Measurements from ENCODE around the gene SLX9. TPM values are rescaled to one million over a fixed set of nuclear protein-coding genes. Genes with fewer than 3 reads are reported as not detected.
A peak's percentile ranks its signal among the peaks of the same experiment; 100 is the strongest.

Gene SLX9
- total RNA-seq, 1 experiment from 2014 or later: 74.3 TPM

- Histone ChIP-seq H2BK15ac (ENCODE audit: low read depth, low read length) (no peak overlapping the region), H3K79me1 (ENCODE audit: insufficient read depth, low read depth, low read length, poor library complexity, severe bottlenecking) (no peaks in the 10 kb centered on the region), H4K5ac (ENCODE audit: insufficient read length, low read depth, low read length) (no peak overlapping the region), H3T11ph (ENCODE audit: low read length) (no peak overlapping the region), H3K4me2 (ENCODE audit: insufficient read depth, insufficient read length, low read length) (peak overlapping the region; percentile 31), H3K14ac (ENCODE audit: insufficient read depth, low read length) (no peak overlapping the region), H3K79me2 (ENCODE audit: insufficient read depth, low read length) (no peaks in the 10 kb centered on the region), H2BK120ac (ENCODE audit: low read depth, low read length, poor library complexity, severe bottlenecking) (no peak overlapping the region), H3K4me1 (ENCODE audit: insufficient read depth, low read length) (no peaks in the 10 kb centered on the region; the same call in 1 of the 2 replicates), H2AK5ac (ENCODE audit: insufficient read length, low read length) (no peak overlapping the region), H3K27ac (ENCODE audit: insufficient read length, low read depth, low read length) (no peak overlapping the region), H3K9me3 (ENCODE audit: control insufficient read depth, low read depth, low read length) (no peaks in the 10 kb centered on the region), H3K27me3 (ENCODE audit: insufficient read depth, low read length) (no peaks in the 10 kb centered on the region; the same call in 1 of the 2 replicates), H4K91ac (ENCODE audit: insufficient read length, low read depth, low read length) (no peak overlapping the region), H2BK12ac (ENCODE audit: insufficient read length, low read depth, low read length) (no peak overlapping the region), H2BK5ac (ENCODE audit: insufficient read length, low read length) (no peak overlapping the region), H2AFZ (ENCODE audit: low read length) (no peak overlapping the region), H3K9ac (ENCODE audit: extremely low read depth, insufficient read length, low read length) (no peak overlapping the region), H2BK20ac (ENCODE audit: low read depth, low read length, poor library complexity, severe bottlenecking) (no peak overlapping the region), H3K4ac (ENCODE audit: low read depth, low read length) (no peak overlapping the region), H3K23ac (ENCODE audit: insufficient read length, low read depth, low read length) (no peak overlapping the region), H3K18ac (ENCODE audit: insufficient read length, low read depth, low read length) (no peak overlapping the region), H3K23me2 (ENCODE audit: insufficient read length, low read depth, low read length, poor library complexity, severe bottlenecking) (no peaks in the 10 kb centered on the region), H3K56ac (ENCODE audit: insufficient read length, low read depth, low read length) (no peak overlapping the region), H4K20me1 (ENCODE audit: control insufficient read depth, insufficient read depth, insufficient read length) (no peaks in the 10 kb centered on the region), H4K8ac (replicated peaks; ENCODE audit: insufficient read length, low read depth, low read length) (no peak overlapping the region)
- Mint-ChIP-seq H3K27me3 (ENCODE audit: low read depth) (peaks cover 72% of the 10 kb centered on the region), H3K4me3 (peak overlapping the region; percentile 59 to 82), H3K9me3 (peaks cover 5 to 10% of the 10 kb centered on the region in 2 experiments), H3K36me3 (ENCODE audit: insufficient read depth in 1 of 3, low read depth in 3 of 3) (peaks cover 0 to 3% (median under 1%) of the 10 kb centered on the region in 3 experiments; a peak in 4 of 7 replicates), H3K4me1 (peaks cover 17 to 20% of the 10 kb centered on the region in 2 experiments), H3K27ac (no peak overlapping the region)
- no CpG with 5 or more reads among the region's 101 CpGs for WGBS (ENCODE audit: extremely low coverage, insufficient read length, low lambda C conversion rate)
- TF ChIP-seq CTCF (conservative IDR thresholded peaks at IDR 0.05): no peak
- DNase-seq: no peak
These were observed 78.6 kb downstream of the SLX9 start for GRCh38 chr21:45018131-45019075.
